NCI-H69 (cell line): ENCODE results near the gene DUSP5.
"Not testable (repeated sequence)": the region's sequence is repeated elsewhere in the genome, so short reads cannot be mapped to it uniquely, and the experiment has no call there.

ENCODE experiments used
- DNase-seq: peaks from one replicate; lab custom pipeline; 2025; lab: John Stamatoyannopoulos, UW

Gene DUSP5

GRCh38 chr10:110522365-110522988 lies 24.8 kb downstream of the DUSP5 start:
- no peak for DNase-seq

DNA sequence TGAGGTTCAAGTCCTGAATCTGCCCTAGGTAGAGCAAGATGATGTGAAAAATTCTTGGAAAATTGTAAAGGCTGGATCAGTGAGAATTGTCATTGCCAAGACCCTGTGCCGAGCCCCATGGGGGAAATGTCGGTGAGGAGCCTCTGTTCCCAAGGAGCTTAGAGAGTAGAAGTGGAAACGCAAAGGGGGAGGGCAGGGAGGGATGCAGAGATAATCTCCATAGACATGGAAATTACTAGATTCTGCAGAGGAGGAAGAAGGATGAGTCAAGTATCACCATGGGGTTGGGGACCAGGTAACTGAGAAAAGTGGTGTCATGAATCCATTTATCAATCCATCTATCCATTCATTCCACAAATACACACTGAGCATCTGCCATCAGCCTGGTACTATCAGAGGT lies 26.0 kb downstream of the DUSP5 start:
- DNase-seq = no peak

GRCh38 chr10:110524179-110524858 lies 26.6 kb downstream of the DUSP5 start:
- DNase-seq = no peak

GRCh38 chr10:110524859-110525232 lies 27.1 kb downstream of the DUSP5 start:
- DNase-seq = no peak

DNA sequence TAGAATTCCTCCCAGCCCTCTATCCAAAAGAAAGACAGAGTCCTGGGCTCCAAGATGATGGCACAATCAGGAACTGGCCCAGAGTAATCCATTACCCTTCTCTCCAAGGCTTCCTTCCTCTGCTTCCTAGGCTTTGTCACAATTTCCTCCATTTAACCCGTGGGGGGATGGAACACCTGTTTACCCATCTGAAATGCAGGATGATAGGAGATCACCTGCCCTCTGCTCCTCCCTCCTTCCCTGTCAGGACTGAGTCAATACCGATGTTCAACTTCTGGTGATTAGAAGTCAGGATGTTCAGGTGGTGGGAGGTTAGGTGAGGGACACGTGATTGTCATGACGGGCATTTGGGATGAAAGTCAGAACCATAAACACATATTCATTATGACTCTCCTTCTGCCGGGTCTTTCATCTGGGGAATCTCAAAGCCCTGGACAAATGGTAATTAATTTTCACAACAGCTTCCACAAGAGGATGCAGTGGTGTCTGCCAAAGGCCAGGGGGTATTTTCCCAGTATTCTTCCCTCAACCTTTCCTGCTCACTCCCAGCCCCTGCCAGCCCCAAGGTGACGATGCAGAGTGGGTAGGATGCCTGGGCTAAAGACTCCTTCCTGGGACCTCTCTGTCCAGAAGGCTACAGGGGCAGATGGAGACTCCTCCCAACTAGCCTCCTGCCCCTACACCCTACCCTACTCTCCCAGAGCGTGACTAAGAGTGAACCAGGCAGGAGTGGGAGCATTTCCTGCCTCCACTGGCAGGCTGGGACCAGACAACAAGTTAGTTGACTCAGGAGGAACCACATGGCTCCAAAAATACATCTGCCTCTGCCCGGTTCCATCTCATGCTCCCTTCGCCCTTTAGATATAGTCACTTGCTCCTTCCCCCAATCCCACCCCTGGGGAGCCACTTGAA lies 27.9 kb downstream of the DUSP5 start:
- DNase-seq = no peak

DNA sequence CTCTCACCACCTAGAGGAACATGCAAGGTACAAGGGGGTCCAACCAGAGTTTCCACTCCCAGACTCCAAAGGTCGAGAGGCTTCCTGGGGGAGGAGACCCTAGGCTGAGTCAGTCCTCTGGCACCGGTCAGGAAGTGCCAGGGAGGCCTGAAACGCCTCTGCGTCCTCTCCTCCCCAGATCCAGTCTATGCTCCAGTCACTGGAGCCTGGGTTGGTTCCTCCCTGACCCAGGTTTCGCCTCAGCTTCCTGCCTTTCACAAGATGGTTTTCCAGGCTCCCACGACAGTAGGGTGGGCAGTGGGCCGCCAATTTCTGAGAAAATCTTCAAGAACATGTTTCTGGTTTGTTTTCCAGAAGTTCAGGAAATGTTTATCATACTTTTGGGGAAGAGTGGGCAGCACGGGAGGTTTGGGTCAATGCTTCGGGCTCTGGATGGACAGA lies 30.0 kb downstream of the DUSP5 start:
- no peak for DNase-seq

- DNase-seq = no peak
These were observed 30.7 kb downstream of the DUSP5 start for GRCh38 chr10:110528224-110528996.

GRCh38 chr10:110528997-110529524 lies 31.4 kb downstream of the DUSP5 start:
- not testable (repeated sequence) for DNase-seq

GRCh38 chr10:110529596-110530011 lies 31.9 kb downstream of the DUSP5 start:
- no peak for DNase-seq

- peak; percentile 49 for DNase-seq
These were observed 32.6 kb downstream of the DUSP5 start for GRCh38 chr10:110530131-110530831.

DNA sequence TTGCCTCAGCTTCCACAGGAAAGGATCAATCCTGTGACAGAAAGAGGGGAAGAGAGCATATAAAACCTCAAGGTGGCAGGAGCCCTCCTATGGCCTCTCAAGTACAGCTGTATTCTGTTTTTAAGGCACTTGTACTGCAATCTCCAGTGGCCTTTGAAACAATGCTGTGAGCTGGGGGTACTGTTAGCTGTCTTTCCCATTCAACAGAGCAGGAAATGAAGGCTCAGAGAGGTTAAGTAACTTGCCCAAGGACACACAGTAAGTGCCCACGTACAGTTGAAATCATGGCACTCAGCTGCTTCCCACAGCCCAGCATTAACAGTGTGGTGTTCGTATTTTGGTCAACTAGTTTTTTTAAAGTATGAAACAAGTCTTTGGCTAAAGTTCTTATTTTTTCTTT lies 34.0 kb downstream of the DUSP5 start:
- no peak for DNase-seq

- DNase-seq = not testable (repeated sequence)
These were observed 34.9 kb downstream of the DUSP5 start for GRCh38 chr10:110532628-110533027.

GRCh38 chr10:110533149-110533548 lies 35.4 kb downstream of the DUSP5 start:
- DNase-seq = no peak

DNA sequence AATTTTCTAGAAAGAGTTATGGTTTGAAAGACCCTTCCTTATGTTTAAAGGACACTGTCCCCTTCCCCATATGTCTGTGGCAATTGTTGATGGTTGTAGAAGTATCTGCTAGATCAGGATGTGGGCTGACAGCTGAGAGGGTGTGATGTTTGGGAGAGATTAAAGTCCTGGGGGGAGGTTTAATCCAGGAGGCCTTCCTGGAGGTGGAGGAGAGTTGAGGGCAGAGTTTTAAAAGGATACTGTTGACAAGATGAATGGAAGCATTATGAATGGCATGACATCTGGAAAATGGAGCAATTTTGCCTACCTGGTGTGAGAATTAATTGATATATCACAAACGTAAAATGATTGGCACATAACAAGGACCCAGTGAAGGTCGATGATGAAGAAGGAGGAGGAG lies 36.9 kb downstream of the DUSP5 start:
- DNase-seq = no peak

DNA sequence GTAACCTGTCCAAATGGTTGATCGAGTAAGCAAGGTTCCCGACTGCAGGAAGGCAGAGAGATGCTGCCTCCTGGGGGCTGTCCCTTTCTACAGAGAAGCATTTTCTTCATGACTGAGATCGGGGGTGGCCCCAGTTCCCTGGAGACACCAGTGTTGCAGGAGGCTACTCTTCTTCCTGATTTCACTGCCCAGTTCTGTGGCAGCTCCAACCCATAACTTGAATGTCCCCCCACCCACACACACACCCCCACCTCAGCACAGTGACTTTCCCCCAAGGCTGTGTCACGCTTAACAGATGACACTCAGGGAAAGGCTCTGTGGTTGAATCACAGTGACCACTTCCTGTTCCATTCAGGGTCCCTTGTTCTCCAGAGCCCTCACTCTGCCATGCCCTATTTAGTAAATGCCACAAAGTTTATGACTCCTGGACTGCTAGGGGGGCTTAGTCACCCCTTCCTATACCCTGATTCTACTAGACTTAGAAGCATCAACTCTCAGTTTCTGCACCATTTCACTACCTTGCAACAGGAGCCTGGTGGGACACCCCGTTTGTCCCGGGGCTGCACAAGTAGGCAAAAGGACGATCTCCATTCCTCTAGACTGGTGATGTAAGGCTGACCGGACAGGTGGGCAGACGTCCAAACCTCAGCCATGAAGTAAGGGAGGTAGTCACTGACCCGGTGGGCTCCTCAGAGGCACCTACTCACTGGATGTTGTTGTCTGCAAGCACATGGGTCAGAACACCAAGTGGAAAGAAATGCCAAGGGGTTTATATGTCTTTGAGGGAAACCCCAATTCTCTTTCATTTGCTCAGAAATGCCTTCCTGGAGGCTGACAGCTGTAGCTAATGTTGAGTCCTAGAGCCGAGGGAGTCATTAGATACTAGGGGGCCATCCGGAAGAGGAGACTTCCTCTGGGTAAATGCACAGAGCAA lies 38.5 kb downstream of the DUSP5 start:
- no peak for DNase-seq

GRCh38 chr10:110539091-110539490 lies 41.4 kb downstream of the DUSP5 start:
- no peak for DNase-seq

DNA sequence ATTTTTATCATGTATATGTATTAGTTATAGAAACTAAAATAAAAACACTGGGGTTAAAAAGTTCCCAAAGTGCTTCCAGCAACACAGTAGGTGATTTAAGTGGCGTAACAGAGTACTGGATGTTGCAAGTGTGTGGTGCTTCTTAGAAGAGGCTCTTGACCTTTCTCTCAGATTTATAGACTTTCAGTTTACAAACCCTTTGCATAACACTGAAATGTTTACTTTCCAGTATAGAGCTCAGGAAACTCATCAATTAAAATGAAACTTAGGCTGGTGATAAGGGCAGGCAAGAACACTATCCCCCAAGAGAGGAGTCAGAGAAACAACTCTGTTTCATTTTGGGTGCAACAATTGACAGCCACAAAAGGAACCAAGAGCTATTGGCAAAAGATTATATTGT lies 42.3 kb downstream of the DUSP5 start:
- no peak for DNase-seq

GRCh38 chr10:110544958-110545537 lies 47.3 kb downstream of the DUSP5 start:
- DNase-seq = no peak

GRCh38 chr10:110546077-110546476 lies 48.4 kb downstream of the DUSP5 start:
- DNase-seq = no peak
